GM19351 (cell line): Measurements from ENCODE around the gene EYS.
"Not testable (repeated sequence)": the region's sequence is repeated elsewhere in the genome, so short reads cannot be mapped to it uniquely, and the experiment has no call there.

ENCODE experiments used
- ATAC-seq: cut with Tn5 transposase; IDR thresholded peaks from one replicate; pipeline ENCODE4 v1.9.1; 2021; ENCODE audit warnings: mild to moderate bottlenecking, moderate library complexity; ENCODE audit not compliant: unreplicated experiment

The EYS gene

GRCh38 chr6:63816401-63816981 is 1890.5 kb downstream of the EYS start:
- no peak for ATAC-seq

DNA sequence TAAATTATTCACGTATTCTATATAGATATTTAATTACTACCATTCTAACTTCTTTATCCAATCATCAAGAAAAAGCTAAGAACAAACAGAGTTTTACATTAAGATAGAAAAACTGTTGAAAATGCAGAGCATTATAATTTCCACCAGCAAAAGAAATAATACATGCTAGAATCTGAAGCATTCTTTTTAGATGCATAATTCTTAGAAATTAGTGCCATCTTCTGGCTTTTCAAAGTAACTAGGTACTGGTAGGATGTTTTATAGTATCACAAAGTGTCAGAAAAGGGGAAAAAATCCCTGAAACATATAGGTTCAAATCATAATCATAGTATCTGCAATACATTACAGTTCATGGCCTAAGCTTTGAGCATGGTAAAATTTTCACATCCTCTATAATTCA is 1892.6 kb downstream of the EYS start:
- ATAC-seq = no peak

- ATAC-seq = no peak
Measured at GRCh38 chr6:63813566-63814120, 1893.4 kb downstream of the EYS start.

- no peak for ATAC-seq
Measured at GRCh38 chr6:63808576-63808975, 1898.5 kb downstream of the EYS start.

DNA sequence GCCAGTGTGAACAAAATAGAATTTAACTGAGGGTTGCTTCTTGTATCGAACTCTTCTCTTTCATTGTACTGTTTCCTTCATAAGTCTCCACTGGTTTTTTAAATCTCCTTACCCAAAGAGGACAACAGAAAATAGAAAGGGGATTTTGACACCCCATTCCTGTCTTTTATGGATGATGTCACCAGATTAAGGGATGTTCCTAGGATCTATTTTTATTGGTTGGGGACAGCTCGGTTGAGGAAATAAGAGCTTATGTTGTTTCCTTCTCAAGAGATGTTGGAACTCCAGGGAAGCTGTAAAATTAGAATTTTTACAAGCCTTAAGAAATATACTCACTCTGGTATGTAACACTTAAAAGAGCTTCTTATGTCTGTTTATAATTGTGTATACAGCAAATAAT is 1900.0 kb downstream of the EYS start:
- ATAC-seq = no peak

DNA sequence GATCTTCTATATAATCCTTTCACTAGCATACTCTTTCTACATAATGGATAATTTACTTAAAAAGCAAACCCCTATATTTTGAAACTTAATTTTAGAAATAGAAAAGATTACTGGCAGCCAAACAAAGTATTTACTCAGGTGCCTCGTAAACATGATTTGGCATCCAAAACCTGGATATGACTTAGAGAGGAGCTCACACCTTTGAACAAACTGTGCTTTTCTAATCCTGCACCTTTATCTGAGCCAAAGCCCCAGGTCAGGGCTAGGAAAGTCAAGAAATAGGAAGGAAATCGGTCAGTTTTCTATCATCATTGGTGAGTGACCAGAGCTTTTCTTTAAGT is 1900.5 kb downstream of the EYS start:
- ATAC-seq = no peak

DNA sequence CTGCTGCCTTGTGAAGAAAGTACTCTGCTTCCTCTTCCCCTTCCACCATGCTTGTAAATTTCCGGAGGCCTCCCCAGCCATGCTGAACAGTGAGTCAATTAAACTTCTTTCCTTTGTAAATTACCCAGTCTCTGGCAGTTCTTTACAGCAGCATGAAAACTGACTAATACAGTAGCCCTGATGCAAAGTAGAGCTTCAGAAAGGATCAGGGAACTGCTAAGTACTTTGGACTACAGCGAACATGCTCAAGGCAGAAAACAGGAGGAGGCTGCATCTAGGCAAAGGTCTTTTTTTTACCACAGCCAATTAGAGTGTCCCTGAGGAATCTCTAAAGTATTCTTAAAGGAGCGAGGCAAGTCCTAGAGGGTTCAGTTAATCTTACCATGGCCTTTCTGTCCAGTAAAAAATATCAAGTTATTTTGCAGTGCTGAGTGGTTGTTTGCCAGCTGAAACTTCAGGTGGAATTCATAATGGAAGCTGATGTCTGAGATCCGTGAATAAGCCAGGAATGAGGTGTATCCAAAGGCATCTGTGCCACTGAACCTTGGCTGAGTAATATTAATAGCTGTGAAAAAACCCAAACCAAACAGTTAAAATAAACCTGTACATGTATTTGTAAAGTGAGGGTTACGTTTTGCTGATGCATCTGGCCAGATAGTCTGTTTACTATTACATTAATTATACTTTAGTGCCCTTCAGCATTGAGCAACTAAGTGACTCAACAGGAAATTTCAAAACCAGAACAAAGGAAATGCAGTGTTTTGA is 1901.0 kb downstream of the EYS start:
- ATAC-seq = no peak

DNA sequence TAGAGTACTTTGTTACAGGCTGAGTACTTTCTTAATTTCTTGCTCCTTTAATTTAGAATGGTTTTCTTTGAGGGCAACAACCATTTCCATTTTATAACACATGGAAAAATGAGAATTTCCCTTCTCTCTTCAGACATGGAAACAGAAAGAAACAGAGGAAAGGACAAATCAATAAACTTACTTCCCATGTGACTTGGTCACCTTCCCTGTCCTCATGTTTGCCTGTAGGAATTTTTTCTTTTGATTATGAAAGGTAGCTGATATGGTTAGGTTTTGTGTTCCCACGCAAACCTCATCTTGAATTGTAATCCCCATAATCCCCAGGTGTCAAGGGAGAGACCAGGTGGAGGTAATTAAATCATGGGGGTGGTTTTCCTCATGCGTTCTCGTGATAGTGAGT is 1901.7 kb downstream of the EYS start:
- no peak for ATAC-seq

DNA sequence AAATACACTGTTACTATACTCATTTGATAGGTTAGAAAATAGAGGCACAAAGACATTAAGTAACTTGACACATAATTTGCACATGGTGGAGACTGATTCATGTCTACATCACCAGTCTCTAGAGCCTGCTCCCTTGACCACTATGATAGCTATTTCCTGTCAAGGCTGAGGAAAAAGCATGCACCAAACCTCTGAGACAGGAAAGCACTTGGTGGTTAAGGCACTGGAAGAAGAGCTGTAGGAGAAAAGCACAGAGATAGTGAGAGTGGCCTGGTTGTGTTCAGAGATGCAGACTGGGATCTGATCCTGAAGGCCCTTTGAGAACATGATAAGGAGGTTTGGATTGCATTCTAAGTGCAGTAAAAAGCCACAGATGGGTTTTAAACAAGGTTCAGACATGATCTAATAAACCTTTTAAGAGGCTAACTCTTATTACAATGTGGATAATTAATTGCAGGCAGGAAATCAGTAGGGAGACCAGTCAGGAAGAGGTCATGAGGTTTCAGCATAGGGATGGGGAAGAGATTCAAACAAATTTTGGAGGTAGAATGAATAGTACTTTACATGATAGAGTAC is 1902.6 kb downstream of the EYS start:
- ATAC-seq = no peak

DNA sequence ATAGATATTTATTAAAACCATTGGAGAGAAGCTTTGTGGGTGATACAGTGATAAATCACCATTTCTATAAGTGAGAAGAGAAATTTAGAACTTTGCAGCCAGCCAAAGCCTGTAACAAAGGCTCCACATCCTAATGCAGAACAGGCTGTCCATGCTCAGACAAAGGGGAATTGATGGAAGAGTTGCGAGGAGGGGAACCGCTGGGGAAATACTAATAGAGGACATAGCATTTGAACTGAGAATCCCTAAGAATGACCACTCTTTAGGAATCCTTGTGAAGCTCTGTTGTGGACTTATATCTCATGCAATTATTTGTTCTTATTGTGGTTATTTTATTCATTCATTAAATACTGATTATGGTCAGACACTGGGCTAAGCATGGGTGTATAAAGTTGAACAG is 1903.7 kb downstream of the EYS start:
- ATAC-seq = no peak

- ATAC-seq = no peak
Measured at GRCh38 chr6:63802606-63803206, 1904.3 kb downstream of the EYS start.

- ATAC-seq = not testable (repeated sequence)
Measured at GRCh38 chr6:63800386-63800785, 1906.6 kb downstream of the EYS start.

DNA sequence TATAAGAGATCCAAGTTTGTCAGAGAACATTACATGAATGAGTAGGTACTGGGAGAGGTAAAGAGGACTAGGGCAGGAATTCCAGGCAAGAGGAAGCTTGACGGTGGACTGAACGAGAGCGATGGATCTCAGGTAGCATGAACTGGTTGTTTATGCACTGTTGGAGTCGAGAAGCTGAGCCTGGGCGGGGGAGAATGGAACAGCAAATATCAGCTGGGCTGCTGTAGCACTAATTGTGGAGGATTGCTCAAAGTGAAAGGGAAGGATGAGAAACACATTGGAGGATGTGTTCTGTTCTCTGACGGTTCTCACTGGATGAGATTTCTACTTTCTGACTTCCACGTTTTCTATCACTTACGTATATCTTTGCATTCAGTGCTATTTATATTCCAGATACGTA is 1907.2 kb downstream of the EYS start:
- no peak for ATAC-seq

DNA sequence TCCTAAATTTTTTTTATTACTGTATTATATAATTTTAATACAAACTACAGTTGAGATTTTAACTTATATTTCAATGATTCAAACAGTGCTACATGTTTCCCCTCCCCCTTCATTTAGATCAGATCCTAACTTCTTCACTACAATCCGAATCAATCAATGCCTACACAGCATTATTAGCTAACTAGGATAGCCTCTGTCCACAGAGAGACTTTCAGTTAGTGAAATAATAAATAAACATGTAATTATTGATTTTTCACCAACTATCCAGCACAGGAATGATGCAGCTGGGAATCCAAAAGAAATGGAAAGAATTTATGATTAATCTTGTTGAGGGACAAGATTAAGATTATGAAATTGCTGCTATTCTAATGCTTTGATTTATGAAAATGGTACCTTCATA is 1907.7 kb downstream of the EYS start:
- no peak for ATAC-seq

DNA sequence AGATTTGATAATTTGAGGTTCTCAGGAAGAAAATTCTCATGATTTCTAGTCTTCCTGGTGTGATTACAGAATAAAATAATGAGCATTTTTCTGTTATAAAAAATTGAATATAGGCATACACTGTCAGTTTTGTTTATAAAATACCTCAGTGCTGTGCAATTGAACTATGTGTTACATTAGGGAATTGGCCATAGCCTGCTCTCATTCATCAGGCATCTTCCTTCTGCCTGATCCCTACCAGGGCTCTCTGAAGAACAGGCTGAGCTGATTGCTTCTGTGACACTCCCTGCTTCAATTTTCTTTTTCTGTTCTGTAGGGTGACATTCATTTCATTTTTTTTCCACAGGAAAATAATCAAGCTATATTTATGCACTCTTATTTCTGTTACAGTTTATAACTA is 1908.6 kb downstream of the EYS start:
- no peak for ATAC-seq

GRCh38 chr6:63797721-63798120 is 1909.3 kb downstream of the EYS start:
- ATAC-seq = no peak

DNA sequence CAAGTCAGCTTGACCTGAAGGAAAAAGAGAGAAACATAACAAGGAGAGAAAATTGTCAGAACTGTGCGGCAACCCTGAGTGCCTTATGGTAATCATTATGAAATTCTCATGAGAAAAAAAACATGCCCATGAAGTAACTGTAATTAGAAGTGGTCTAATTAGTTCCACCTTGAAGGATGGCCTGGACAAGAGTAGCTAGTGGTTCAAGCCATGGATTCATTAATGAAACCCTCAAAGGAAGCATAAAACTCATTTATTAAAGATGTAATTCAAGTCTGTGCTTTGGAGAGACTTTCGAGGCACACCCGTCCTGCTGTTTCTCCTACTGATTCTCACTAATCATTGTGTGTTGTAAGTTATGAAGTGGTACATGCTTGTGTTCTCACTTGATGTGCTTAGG is 1911.2 kb downstream of the EYS start:
- no peak for ATAC-seq

GRCh38 chr6:63795006-63795405 is 1912.0 kb downstream of the EYS start:
- no peak for ATAC-seq

DNA sequence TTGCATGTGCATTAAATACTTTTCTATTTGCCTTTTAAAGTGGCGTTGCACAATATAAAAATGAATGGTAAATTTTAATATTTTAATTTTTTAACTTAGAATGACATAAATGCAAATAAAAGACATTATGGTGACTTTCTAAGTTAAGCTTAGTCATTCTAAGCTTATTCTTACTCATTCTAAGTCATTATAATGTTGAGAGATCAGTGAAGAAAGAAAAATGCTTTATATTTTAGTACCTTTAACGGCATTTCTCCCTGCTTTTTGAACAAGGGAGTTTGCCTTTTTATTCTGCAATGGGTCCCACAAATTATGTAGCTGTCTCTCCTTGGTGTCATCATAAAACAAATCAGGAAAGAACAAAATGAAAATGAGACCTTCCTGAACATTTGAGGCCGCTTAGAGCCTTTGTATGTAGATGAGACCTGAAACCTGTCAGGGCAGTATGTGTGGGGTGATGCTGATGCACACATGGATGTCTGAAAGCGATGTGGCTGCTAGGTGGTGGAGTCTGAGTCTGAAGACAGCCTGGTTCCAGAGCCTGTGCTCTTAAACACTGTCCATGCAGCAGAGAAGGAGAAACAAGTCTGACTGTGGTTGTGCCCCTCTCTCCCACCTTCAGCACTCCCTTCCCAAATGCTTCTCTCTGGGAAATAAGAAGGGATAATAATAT is 1913.4 kb downstream of the EYS start:
- ATAC-seq = peak; percentile 58

GRCh38 chr6:63792736-63793464 is 1914.1 kb downstream of the EYS start:
- no peak for ATAC-seq

DNA sequence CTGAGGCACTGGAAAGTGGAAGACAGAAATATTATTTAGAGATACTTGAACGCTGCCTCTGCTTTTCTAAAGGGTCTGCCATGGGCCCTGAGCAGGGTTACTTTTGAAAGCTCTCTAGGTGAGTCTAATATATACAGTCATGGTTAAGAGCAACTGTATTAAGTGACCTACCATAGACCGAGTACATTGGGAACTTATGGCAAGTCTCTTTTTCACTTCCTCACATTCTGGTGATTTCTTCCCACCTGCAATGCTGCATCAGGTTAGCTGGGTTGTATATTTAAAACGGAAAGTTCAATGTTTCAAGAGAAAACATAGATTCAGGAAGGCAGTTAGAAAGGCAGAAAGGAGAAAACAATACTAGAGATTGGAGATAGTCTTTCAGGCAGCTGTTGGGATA is 1916.7 kb downstream of the EYS start:
- ATAC-seq = peak; percentile 65
